CD14-positive monocyte (primary cell): ENCODE measurements around the gene CAMTA1. TPM values are rescaled to one million over a fixed set of nuclear protein-coding genes. Genes with fewer than 3 reads are reported as not detected.

Experiments
- DNase-seq, 3 donors: peaks; one replicate each; pipeline ENCODE4 v3.0.0-alpha.2; 2011 to 2022
- H2AFZ ChIP-seq: 2 replicates; pipeline ENCODE4 v1.6.0; 2012; ENCODE audit warnings: mild to moderate bottlenecking, low read depth, low read length, inconsistent platforms; ENCODE audit not compliant: insufficient read depth, poor library complexity, severe bottlenecking
- H3K27ac ChIP-seq, 2 donors: 1 replicate in 1 of 2; 2 replicates in 1 of 2; pipeline ENCODE4 v1.5.1; 2012 to 2013; ENCODE audit warnings: low read length in 2 of 2, control low read depth in 1 of 2, inconsistent platforms in 1 of 2, low read depth in 1 of 2, mild to moderate bottlenecking in 1 of 2
- H3K27me3 ChIP-seq, 2 donors: one replicate each; pipeline versions ENCODE4 v1.6.0 to v1.6.1; 2011 to 2013; ENCODE audit warnings: low read length in 2 of 2; ENCODE audit not compliant: control insufficient read depth in 2 of 2, insufficient read depth in 2 of 2
- H3K36me3 ChIP-seq, 2 donors: replicated peaks in 1 of 2; 1 replicate in 1 of 2; 2 replicates in 1 of 2; pipeline versions ENCODE4 v1.5.1 to v1.6.1; 2012 to 2013; ENCODE audit warnings: low read length in 2 of 2, control low read depth in 1 of 2, inconsistent platforms in 1 of 2, mild to moderate bottlenecking in 1 of 2; ENCODE audit not compliant: insufficient read depth in 2 of 2, control insufficient read depth in 1 of 2
- H3K4me1 ChIP-seq, 2 donors: 1 replicate in 1 of 2; 2 replicates in 1 of 2; pipeline versions ENCODE4 v1.5.1 to v1.6.1; 2012 to 2013; ENCODE audit warnings: low read length in 2 of 2, control low read depth in 1 of 2, inconsistent platforms in 1 of 2, mild to moderate bottlenecking in 1 of 2, moderate library complexity in 1 of 2; ENCODE audit not compliant: insufficient read depth in 2 of 2, control insufficient read depth in 1 of 2
- H3K4me2 ChIP-seq: replicated peaks from 2 replicates; pipeline ENCODE3; 2012; ENCODE audit warnings: low read length, moderate library complexity, mild to moderate bottlenecking; ENCODE audit not compliant: poor library complexity, severe bottlenecking; ENCODE audit errors: extremely low read depth
- H3K4me3 ChIP-seq, 3 experiments: fragments of 200-600 bp in 1 of 3; sonication (generic) in 1 of 3; replicated peaks in 1 of 3; 1 replicate in 2 of 3; 2 replicates in 1 of 3; pipeline ENCODE4 v1.5.1; 2011 to 2013; ENCODE audit warnings: low read length in 3 of 3, mild to moderate bottlenecking in 3 of 3, control low read depth in 2 of 3, low read depth in 2 of 3, inconsistent platforms in 1 of 3, moderate library complexity in 1 of 3
- H3K79me2 ChIP-seq: 2 replicates; pipeline ENCODE4 v1.6.0; 2012; ENCODE audit warnings: mild to moderate bottlenecking, control low read depth, inconsistent platforms, low read length, moderate library complexity; ENCODE audit not compliant: insufficient read depth
- H3K9ac ChIP-seq: 2 replicates; pipeline ENCODE4 v1.6.0; 2017; ENCODE audit warnings: low read length, mild to moderate bottlenecking; ENCODE audit not compliant: insufficient read depth, poor library complexity, severe bottlenecking
- H3K9me3 ChIP-seq, 2 donors: replicated peaks in 1 of 2; 1 replicate in 1 of 2; 2 replicates in 1 of 2; pipeline versions ENCODE4 v1.5.1 to v1.6.1; 2012 to 2013; ENCODE audit warnings: low read length in 2 of 2, control low read depth in 1 of 2; ENCODE audit not compliant: control insufficient read depth in 1 of 2, insufficient read depth in 1 of 2
- H4K20me1 ChIP-seq: 2 replicates; pipeline ENCODE4 v1.6.0; 2012; ENCODE audit warnings: mild to moderate bottlenecking, low read length, control low read depth, moderate library complexity; ENCODE audit not compliant: insufficient read depth
- H3K27ac Mint-ChIP-seq, 7 donors: one replicate each; pipeline ENCODE4 v1.8.0; 2020; ENCODE audit warnings: mild to moderate bottlenecking in 7 of 7, mixed read lengths in 7 of 7, moderate library complexity in 6 of 7, inconsistent platforms in 2 of 7
- H3K27me3 Mint-ChIP-seq, 3 donors: one replicate each; pipeline ENCODE4 v1.8.0; 2021 to 2022; ENCODE audit warnings: low read depth in 3 of 3, mild to moderate bottlenecking in 3 of 3, mixed read lengths in 3 of 3, moderate library complexity in 3 of 3, inconsistent platforms in 1 of 3
- H3K36me3 Mint-ChIP-seq, 2 donors: one replicate each; pipeline ENCODE4 v1.8.0; 2020; ENCODE audit warnings: mixed read lengths in 2 of 2, inconsistent platforms in 1 of 2, mild to moderate bottlenecking in 1 of 2
- H3K4me1 Mint-ChIP-seq: one replicate; pipeline ENCODE4 v1.8.0; 2020; ENCODE audit warnings: mild to moderate bottlenecking, mixed read lengths
- H3K4me3 Mint-ChIP-seq, 2 donors: one replicate each; pipeline ENCODE4 v1.8.0; 2020; ENCODE audit warnings: mild to moderate bottlenecking in 2 of 2, mixed read lengths in 2 of 2, moderate library complexity in 1 of 2
- H3K9me3 Mint-ChIP-seq, 7 donors: one replicate each; pipeline ENCODE4 v1.8.0; 2020 to 2022; ENCODE audit warnings: mixed read lengths in 7 of 7, mild to moderate bottlenecking in 6 of 7, moderate library complexity in 6 of 7, inconsistent platforms in 2 of 7
- CTCF ChIP-seq: fragments of 200-600 bp; IDR thresholded peaks from one replicate; pipeline ENCODE4 v1.8.0; 2022; ENCODE audit warnings: antibody characterized with exemption, mild to moderate bottlenecking
- WGBS: methylation state at CpG from one replicate; pipeline ENCODE4 v1.1.5; 2013; ENCODE audit warnings: missing lambda C conversion rate; ENCODE audit not compliant: insufficient coverage; 5-methylcytosine and 5-hydroxymethylcytosine counted together
- intact Hi-C, 2 donors: fragments of 100-400 bp; cut with micrococcal nuclease; formaldehyde crosslinking; loops; one replicate each; pipeline versions ENCODE4 v1.15.0 to v1.15.1; 2023
- polyA plus RNA-seq, 3 donors: library from polyadenylated mRNA; depleted of rRNA in 1 of 3; unstranded in 2 of 3; stranded (reverse) in 1 of 3; fragments of 300-500 nt in 2 of 3; fragments of >200 nt in 1 of 3; fragmentation: Illumina TruSeq in 2 of 3; gene quantifications; 1 replicate in 2 of 3; 2 replicates in 1 of 3; pipeline ENCODE4 v1.2.3, GENCODE V29; 2012 to 2021

The CAMTA1 gene
- polyA plus RNA-seq, 3 donors, result 52.0 to 89.6 (median 78.3) TPM

GRCh38 chr1:7136166-7136953, 351.1 kb downstream of the CAMTA1 start:
- H3K9ac ChIP-seq, result no peak overlapping the region
- no peak overlapping the region for H3K4me2 ChIP-seq
- H3K4me1 Mint-ChIP-seq, result no peaks in the 10 kb centered on the region
- H3K27me3 ChIP-seq, result no peaks in the 10 kb centered on the region
- intact Hi-C loops, result no loop called here
- no peaks in the 10 kb centered on the region for H3K9me3 Mint-ChIP-seq
- no peak overlapping the region for H3K27ac ChIP-seq
- no peak overlapping the region for H2AFZ ChIP-seq
- H3K27me3 Mint-ChIP-seq, result peaks cover 0 to 2% (median 0%) of the 10 kb centered on the region in 3 donors
- H3K4me3 ChIP-seq, result no peak overlapping the region
- H3K36me3 Mint-ChIP-seq, result no peaks in the 10 kb centered on the region
- H3K4me3 Mint-ChIP-seq, result no peak overlapping the region
- DNase-seq, result no peak
- H3K9me3 ChIP-seq, result no peaks in the 10 kb centered on the region
- no peak for TF ChIP-seq CTCF
- no peaks in the 10 kb centered on the region for H3K36me3 ChIP-seq
- H3K4me1 ChIP-seq, result no peaks in the 10 kb centered on the region
- H3K79me2 ChIP-seq, result no peaks in the 10 kb centered on the region
- no peak overlapping the region for H3K27ac Mint-ChIP-seq
- WGBS, result 86% methylated on average over 7 of the region's 8 CpGs
- H4K20me1 ChIP-seq, result no peaks in the 10 kb centered on the region

DNA sequence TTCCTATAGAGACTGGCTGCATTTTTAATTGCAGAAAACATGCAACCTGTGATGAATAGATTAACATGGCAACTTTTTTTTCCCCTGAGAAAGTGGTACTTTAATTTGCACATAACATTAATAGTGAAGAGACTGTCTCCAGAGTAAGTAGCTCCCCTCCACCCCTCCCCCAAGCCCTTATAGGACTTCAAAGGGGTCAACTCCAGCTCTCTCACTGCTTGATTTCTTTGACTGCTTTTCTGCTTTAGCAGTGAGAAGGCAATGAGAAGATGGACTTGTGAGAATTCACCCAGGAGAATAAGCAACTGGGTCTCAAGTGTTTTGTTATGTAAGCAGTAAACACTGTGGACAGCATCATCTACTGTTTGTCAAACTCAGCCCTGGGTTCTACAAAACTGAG, 355.0 kb downstream of the CAMTA1 start:
- intact Hi-C loops, result no loop called here
- no peak overlapping the region for H3K4me2 ChIP-seq
- no peak for TF ChIP-seq CTCF
- H3K4me1 Mint-ChIP-seq, result no peaks in the 10 kb centered on the region
- no peak overlapping the region for H3K27ac Mint-ChIP-seq
- H3K9ac ChIP-seq, result no peak overlapping the region
- H3K27ac ChIP-seq, result no peak overlapping the region
- H3K79me2 ChIP-seq, result no peaks in the 10 kb centered on the region
- no peak for DNase-seq
- no peaks in the 10 kb centered on the region for H3K9me3 Mint-ChIP-seq
- H3K4me3 ChIP-seq, result no peak overlapping the region
- no peaks in the 10 kb centered on the region for H4K20me1 ChIP-seq
- H3K27me3 Mint-ChIP-seq, result peaks cover 0 to 3% (median 0%) of the 10 kb centered on the region in 3 donors
- H3K36me3 ChIP-seq, result no peaks in the 10 kb centered on the region
- no peaks in the 10 kb centered on the region for H3K36me3 Mint-ChIP-seq
- H3K4me1 ChIP-seq, result no peaks in the 10 kb centered on the region
- H3K9me3 ChIP-seq, result no peaks in the 10 kb centered on the region
- H3K27me3 ChIP-seq, result no peaks in the 10 kb centered on the region
- H2AFZ ChIP-seq, result no peak overlapping the region
- no peak overlapping the region for H3K4me3 Mint-ChIP-seq
